Sigmoid colon (tissue), 4 donors: Measurements from ENCODE around the gene KIF26B.

ENCODE experiments used
- EP300 ChIP-seq, 4 donors: sonication (generic); formaldehyde crosslinking; IDR thresholded peaks; one replicate each; pipeline ENCODE4 v1.6.1; 2017; ENCODE audit warnings: antibody characterized with exemption in 4 of 4
- POLR2A ChIP-seq, 2 donors: fragments of 450-650 bp; IDR thresholded peaks; one replicate each; pipeline ENCODE4 v1.6.1; 2016; ENCODE audit warnings: antibody characterized with exemption in 2 of 2, mild to moderate bottlenecking in 2 of 2, moderate library complexity in 2 of 2
- POLR2AphosphoS5 ChIP-seq, 4 donors: sonication (generic); formaldehyde crosslinking; IDR thresholded peaks; one replicate each; pipeline ENCODE4 v1.6.1; 2017; ENCODE audit warnings: antibody characterized with exemption in 4 of 4
- TF ChIP-seq, protein P1 (sequence below), 4 experiments: fragments of 450-650 bp in 3 of 4; fragments of 200-600 bp in 1 of 4; IDR thresholded peaks; one replicate each; pipeline ENCODE4 v1.5.1; 2016 to 2019; ENCODE audit warnings: antibody characterized with exemption in 4 of 4, mild to moderate bottlenecking in 3 of 4, moderate library complexity in 2 of 4

GRCh38 chr1:245216366-245217115, 61.8 kb downstream of the KIF26B start:
- TF ChIP-seq POLR2A (IDR thresholded peaks at IDR 0.05), result no peak
- TF ChIP-seq, protein P1, sequence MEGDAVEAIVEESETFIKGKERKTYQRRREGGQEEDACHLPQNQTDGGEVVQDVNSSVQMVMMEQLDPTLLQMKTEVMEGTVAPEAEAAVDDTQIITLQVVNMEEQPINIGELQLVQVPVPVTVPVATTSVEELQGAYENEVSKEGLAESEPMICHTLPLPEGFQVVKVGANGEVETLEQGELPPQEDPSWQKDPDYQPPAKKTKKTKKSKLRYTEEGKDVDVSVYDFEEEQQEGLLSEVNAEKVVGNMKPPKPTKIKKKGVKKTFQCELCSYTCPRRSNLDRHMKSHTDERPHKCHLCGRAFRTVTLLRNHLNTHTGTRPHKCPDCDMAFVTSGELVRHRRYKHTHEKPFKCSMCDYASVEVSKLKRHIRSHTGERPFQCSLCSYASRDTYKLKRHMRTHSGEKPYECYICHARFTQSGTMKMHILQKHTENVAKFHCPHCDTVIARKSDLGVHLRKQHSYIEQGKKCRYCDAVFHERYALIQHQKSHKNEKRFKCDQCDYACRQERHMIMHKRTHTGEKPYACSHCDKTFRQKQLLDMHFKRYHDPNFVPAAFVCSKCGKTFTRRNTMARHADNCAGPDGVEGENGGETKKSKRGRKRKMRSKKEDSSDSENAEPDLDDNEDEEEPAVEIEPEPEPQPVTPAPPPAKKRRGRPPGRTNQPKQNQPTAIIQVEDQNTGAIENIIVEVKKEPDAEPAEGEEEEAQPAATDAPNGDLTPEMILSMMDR (IDR thresholded peaks at IDR 0.05), result no peak
- TF ChIP-seq POLR2AphosphoS5 (IDR thresholded peaks at IDR 0.05), result no peak
- TF ChIP-seq EP300 (IDR thresholded peaks at IDR 0.05), result no peak
